G401.6 (cell line): ENCODE results near the gene MFN2.

Source experiments
- FAIRE-seq: peaks from 2 replicates; lab custom pipeline; 2012; peaks lifted over from hg19 to GRCh38; lab: Jason Lieb, UNC

MFN2 gene

DNA sequence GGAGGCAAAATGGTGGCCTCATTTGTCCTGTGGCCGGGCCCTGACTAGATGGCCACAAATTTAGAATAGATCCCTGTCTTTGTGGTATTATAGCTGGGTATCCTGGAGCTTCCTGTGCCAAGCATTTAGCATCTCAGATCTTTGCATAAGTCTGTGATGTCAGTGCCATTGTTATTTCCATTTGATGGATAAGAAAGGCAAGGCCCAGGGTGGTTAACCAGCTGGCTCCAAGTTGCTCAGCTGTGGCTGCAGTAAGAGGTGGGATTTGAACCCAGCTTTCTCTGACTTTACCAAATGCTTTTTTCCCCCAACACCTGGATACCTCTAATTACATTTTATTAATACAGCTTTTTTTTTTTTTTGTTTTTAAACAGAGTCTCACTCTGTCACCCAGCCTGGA is 71.1 kb downstream of the MFN2 start:
- FAIRE-seq, result no peak

DNA sequence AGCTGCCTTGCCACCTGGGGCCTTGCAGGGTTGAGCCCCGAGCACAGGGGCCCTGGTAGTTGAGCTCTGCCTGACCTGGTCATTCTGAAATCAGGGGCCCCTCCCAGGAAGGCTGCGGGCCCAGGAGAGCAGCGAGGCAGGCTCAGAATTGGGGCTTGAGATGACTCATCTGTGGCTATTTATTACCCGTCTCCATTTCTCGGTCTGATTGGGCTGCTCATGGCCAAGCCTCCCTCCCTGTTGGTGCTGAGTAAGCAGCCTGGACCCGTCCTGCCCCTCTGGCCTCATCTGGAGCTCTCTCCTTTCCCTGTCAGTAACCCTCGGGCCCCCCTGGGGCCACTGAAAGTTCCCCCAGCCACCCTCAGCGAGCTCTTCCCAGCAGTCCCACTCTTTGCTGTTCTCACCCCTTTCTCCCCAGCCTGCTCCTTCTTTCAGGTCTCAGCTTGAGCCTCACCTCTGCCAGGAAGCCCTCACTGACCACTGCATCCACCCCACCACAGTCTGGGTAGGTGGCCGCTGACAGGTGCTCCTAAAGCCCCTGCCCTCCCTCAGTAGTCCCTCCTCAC is 71.8 kb downstream of the MFN2 start:
- FAIRE-seq, result no peak

DNA sequence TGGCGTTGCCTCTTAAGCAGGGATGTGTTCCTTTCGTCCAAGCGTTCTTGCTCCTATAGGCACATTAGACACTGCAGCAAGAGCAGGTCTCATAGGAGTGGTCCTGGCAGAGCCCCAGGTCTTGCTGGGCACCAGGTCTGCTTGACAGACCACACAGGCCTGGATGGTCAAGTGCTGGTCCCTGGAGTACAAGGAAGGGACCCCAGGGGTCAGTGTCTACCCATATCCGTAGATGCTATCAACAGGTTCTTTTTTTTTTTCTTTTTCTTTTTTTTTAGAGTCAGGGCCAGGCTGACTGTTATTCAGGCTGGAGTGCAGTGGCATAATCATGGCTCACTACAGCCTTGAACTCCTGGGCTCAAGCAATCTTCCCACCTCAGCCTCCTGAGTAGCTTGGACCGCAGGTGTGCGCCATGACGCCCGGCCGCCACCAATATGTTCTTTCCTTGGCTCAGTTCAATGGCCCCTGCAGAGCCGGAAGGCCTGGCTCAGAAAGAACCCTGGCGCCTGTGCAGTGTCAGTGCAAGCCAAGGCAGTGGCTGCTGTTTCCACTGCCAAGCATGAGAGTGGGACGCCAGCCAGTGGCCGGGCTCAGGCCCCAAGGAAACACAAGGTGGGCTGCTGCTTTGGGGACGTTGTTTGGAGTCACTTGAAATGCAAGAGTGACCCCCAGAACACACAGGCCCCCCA is 72.9 kb downstream of the MFN2 start:
- FAIRE-seq, result no peak

DNA sequence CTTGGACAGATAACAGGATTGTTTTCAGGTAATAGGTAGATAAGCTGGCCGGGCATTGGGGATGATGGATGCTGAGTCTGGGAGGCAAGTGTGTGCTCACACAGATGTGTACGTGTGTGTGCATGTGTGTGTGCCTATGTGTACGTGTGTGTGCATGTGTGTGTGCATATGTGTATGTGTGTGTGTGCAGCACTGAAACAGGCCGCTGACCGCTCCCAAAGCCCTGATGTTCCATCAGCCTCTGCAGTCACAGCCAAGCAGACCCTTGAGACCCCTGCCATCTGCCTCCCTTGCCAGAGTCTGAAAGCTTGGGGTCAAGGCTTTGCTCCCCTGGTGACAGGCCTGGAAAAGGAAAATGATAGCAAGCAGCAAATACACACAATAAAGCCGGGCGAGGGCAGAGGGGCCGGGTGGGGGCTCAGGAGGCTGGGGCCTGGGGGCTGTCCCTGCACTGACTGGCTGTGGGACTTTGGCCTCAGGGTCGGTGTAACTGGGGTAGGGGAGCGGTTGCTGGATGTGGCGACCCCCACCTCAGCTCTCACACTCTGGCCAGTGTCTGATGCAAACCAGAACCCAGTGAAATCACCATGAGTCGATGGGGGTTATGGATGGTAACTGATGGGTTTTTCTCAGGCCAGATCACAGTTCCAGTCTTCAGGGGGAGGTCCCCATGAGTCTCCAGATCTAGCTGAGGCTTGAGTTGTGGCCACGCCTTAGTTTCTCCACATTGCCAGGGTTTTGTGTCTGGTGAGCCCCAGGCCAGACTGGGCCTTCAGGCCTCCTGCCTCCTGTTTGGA is 73.7 kb downstream of the MFN2 start:
- no peak for FAIRE-seq

DNA sequence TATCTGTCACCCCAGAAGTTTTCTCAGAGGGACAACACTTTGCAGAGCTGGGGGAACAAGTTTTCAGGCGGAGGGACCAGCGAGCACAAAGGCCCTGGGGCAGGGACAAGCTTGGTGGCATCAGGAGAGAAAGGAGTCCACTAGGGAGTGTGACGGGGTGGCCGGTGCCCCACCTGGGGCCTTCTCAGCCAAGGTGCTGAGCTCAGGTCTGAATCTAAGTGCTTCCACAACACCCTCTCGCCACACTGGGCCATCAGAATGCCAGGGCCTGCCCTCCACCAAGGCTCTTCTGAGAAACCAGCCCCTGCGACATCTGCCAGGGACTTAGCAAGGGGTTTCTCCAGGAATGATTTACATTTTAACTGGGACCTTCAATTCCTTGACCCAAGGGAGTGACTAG is 75.0 kb downstream of the MFN2 start:
- no peak for FAIRE-seq

DNA sequence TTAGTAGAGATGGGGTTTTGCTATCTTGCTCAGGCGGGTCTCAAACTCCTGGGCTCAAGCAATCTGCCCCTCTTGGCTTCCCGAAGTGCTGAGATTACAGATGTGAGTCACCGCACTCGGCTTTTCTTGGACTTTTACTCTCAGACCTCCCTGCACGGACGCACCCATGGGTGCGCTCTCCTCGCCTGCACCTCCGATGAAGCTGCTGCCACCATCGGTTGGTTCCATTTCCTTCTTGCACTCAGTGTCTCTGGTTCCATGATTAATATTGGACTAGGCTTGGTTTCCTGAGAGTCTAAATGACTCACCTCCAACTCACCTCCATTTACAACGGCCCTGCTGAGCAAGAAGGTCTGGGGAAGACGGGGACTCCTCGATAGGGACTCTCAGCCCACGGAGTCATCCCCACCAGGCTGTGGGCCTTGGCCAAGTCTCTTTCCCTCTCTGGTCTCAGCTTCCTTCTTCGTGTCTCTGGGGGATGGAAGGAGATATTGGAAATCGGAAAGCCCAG is 76.1 kb downstream of the MFN2 start:
- no peak for FAIRE-seq

DNA sequence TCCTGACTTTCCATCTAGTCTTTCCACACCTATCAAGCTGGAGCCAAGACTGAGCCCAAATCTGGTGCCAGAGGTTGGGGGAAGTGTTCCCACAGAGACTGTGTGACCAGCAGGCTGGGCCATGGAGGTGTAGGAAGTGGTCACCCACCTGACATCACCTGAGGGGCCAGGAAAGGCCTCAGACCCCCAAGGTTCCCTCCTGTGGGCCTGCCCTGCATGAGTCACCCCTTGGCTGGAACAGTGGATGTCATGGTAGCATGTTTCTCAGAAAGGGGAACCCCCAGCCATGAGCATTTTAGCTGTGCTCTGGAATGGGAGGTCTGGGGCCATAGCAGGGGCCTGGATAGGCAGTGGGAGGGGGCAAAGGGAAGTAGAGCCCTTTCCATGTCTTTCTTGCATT is 77.1 kb downstream of the MFN2 start:
- no peak for FAIRE-seq

DNA sequence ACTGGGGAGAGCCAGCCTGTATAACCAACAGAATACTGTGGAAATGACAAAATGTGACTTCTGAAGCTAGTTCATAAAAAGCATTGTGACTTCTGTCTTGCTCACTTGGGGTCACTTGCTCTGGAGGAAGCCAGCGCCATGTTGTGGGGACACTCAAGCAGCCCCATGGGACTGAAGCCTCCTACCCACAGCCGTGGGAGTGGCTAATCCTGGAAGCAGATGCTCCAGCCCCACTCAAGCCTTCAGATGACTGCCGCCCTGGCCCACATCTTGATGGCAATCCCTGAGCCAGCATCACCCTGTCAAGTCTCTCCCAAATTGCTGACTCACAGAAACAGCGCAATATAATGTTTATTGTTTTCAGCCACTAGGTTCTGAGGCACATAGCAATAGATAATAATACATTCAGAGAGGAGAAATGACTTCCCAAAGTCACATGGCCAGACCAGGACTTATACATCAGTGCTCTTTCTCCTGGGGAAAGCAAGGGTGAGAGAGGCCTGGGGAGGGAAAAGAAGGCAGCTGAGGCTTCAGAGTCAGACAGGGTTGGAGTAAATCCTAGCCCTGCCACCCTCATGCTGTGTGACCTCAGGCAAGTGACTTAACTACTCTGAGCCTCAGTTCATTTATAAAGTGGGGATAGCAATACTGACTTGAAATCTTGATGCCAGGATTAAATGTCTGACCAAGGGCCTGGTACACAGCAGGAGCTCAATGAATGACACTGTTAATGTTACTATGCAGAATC is 77.9 kb downstream of the MFN2 start:
- FAIRE-seq, result no peak

DNA sequence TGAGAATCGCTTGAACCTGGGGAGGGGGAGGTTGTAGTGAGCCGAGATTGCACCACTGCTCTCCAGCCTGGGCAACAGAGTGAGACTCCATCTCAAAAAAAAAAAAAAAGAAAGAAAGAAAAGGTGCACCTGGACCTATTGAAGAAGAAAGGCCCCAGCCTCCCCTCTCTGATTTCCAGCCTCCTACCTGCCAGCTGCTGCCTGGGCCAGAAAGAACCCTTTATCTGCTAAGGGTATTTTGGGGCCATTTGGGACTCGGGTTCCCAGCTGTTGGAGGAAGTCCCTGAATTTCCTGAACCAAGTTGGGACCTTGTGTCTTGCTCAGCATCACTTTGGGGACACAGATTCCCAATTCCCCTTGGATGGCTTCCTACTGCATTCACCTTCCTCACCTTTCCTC is 79.0 kb downstream of the MFN2 start:
- no peak for FAIRE-seq

DNA sequence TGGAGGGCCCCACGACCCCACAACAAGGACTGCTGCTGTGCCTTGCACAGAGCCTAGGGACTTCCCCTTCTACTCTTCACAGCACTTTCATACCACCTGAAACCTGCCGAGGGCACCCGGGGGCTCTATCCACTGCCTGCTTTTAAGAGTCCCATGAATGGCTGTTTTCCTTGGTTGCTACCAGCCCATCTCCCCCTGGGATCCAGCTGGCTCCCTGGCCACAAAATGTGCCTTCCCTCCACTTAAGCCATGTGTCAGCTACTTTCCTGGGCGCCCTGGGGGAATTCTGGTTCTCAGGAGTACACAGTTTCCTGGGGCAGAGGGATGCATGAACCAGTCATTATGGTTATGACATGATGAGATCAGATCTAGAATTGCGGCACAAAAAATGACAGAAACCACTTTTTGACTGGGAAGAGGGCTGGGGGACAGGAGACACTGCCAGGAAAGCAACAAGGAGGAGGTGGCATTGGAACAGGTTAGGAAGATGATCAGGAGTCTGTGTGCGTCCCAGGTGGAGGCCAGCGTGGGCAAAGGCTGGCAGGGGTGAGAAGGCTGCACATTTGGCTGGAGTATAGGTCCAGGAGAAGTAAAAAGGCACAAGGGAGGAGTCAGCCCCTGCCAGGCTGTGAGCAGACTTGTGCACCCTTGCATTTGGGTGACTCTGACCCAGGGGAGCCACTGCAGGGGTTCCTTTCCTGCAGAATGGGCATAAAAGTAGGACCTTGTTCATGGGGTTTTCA is 79.6 kb downstream of the MFN2 start:
- no peak for FAIRE-seq

DNA sequence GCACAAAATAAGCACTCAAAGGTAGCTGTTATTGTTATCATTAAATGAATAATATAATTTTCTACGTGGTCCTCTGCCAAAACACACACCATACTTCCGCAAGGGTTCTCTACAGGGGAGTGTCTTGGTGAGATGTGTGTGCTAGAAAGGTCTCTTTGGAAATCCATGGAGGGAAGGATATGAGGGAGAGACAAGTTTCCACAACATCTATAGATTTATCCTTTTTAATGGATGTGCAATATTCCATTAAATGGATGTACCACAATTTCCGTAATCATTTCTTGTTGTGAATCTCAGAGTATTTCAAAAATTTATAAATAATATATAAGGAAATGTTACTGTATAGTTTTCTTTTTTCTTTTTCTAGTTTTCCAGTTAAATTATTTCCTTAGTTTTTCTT is 80.3 kb downstream of the MFN2 start:
- peak; percentile 15 for FAIRE-seq
